Measurements from ENCODE around the gene RERE.

RERE gene

GRCh38 chr1:8402109-8402710 is 415.2 kb downstream of the RERE start:
- CTCF ChIA-PET, result interaction anchor here (0.6 kb wide), 1 partner anchor 39 kb away, joined by 3 read pairs; no protein-coding TSS in a partner anchor
- POLR2A ChIA-PET, result no interaction called here

GRCh38 chr1:8398677-8399076 is 418.8 kb downstream of the RERE start:
- TF ChIP-seq SETDB1 (IDR thresholded peaks at IDR 0.05; ENCODE audit: insufficient read length, low read length) (peak; percentile 33), ZNF433 (tag by site-specific recombination; IDR thresholded peaks at IDR 0.05; ENCODE audit: low read depth) (no peak)
- ChIA-PET CTCF (no interaction called here), POLR2A (no interaction called here)
- H3K9me3 ChIP-seq (ENCODE audit: control insufficient read depth, insufficient read depth, low read depth, low read length), result no peaks in the 10 kb centered on the region
- peaks cover 15% of the 10 kb centered on the region; the same call in 1 of the 2 replicates for H3K4me1 ChIP-seq (ENCODE audit: control insufficient read depth, insufficient read depth, low read length)
- H3K4me3 ChIP-seq (ENCODE audit: low read depth, low read length), result no peak overlapping the region
- no peak overlapping the region for H3K27ac ChIP-seq (ENCODE audit: extremely low read depth, low read depth, low read length)
- peaks cover 0 to 13% of the 10 kb centered on the region in 2 experiments; a peak in 2 of 3 replicates for H3K36me3 ChIP-seq (ENCODE audit: control insufficient read depth in 2 of 2, insufficient read depth in 1 of 2, low read length in 2 of 2)

More at GRCh38 chr1:8402109-8402710, 415.2 kb downstream of the RERE start:
- no peak overlapping the region for H3K4me3 ChIP-seq (ENCODE audit: low read depth, low read length)
- H3K9me3 ChIP-seq (ENCODE audit: control insufficient read depth, insufficient read depth, low read depth, low read length), result no peaks in the 10 kb centered on the region
- no peaks in the 10 kb centered on the region for H3K4me1 ChIP-seq (ENCODE audit: control insufficient read depth, insufficient read depth, low read length)
- peaks cover 0 to 13% of the 10 kb centered on the region in 2 experiments; a peak in 2 of 3 replicates for H3K36me3 ChIP-seq (ENCODE audit: control insufficient read depth in 2 of 2, insufficient read depth in 1 of 2, low read length in 2 of 2)
- H3K27ac ChIP-seq (ENCODE audit: extremely low read depth, low read depth, low read length), result no peak overlapping the region
- no peak for TF ChIP-seq ZNF404 (tag by site-specific recombination; IDR thresholded peaks at IDR 0.05)

DNA sequence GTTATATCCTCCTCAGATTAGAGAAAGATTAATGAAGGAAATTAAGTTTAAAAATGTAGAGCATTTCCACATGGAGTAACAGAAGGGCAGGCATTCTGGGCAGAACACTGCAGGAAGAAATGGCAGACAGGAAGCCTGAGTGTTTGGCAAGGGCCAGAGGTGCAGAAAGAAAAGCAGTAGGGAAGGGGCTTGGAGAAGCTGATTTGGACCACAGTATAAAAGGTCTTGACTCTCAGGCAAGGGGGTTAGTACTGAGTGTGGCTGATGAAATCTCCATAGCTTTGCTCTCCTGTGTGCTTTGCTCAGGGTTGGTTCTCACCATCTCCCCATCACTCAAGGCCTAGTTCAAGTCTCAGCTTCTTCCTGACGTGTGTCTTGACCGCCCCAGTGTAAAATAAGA is 419.4 kb downstream of the RERE start:
- POLR2A ChIA-PET, result interaction anchor here (1.0 kb wide), 1 partner anchor 26 kb away, joined by 3 read pairs; no protein-coding TSS in a partner anchor
- TF ChIP-seq ZNF645 (tag by site-specific recombination; IDR thresholded peaks at IDR 0.05), result no peak
- no peak for TF ChIP-seq HIC1 (tag by site-specific recombination; IDR thresholded peaks at IDR 0.05)
- no peak for TF ChIP-seq ZNF747 (tag by site-specific recombination; IDR thresholded peaks at IDR 0.05)
- TF ChIP-seq REST (tag by site-specific recombination; IDR thresholded peaks at IDR 0.05), result no peak
- TF ChIP-seq, protein P1, sequence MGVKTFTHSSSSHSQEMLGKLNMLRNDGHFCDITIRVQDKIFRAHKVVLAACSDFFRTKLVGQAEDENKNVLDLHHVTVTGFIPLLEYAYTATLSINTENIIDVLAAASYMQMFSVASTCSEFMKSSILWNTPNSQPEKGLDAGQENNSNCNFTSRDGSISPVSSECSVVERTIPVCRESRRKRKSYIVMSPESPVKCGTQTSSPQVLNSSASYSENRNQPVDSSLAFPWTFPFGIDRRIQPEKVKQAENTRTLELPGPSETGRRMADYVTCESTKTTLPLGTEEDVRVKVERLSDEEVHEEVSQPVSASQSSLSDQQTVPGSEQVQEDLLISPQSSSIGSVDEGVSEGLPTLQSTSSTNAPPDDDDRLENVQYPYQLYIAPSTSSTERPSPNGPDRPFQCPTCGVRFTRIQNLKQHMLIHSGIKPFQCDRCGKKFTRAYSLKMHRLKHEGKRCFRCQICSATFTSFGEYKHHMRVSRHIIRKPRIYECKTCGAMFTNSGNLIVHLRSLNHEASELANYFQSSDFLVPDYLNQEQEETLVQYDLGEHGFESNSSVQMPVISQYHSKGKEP (tag by site-specific recombination; IDR thresholded peaks at IDR 0.05), result no peak
- TF ChIP-seq, protein P2, sequence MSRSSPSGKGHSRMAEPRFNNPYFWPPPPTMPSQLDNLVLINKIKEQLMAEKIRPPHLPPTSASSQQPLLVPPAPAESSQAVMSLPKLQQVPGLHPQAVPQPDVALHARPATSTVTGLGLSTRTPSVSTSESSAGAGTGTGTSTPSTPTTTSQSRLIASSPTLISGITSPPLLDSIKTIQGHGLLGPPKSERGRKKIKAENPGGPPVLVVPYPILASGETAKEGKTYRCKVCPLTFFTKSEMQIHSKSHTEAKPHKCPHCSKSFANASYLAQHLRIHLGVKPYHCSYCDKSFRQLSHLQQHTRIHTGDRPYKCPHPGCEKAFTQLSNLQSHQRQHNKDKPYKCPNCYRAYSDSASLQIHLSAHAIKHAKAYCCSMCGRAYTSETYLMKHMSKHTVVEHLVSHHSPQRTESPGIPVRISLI (tag by site-specific recombination; IDR thresholded peaks at IDR 0.05), result no peak
- TF ChIP-seq ZIC2 (tag by site-specific recombination; IDR thresholded peaks at IDR 0.05), result no peak
- no peak for TF ChIP-seq ZNF843 (tag by site-specific recombination; IDR thresholded peaks at IDR 0.05)
- TF ChIP-seq ZNF623 (tag by site-specific recombination; IDR thresholded peaks at IDR 0.05), result no peak
- TF ChIP-seq HOXC10 (CRISPR knock-in tag; IDR thresholded peaks at IDR 0.05), result no peak
- TF ChIP-seq, protein P3, sequence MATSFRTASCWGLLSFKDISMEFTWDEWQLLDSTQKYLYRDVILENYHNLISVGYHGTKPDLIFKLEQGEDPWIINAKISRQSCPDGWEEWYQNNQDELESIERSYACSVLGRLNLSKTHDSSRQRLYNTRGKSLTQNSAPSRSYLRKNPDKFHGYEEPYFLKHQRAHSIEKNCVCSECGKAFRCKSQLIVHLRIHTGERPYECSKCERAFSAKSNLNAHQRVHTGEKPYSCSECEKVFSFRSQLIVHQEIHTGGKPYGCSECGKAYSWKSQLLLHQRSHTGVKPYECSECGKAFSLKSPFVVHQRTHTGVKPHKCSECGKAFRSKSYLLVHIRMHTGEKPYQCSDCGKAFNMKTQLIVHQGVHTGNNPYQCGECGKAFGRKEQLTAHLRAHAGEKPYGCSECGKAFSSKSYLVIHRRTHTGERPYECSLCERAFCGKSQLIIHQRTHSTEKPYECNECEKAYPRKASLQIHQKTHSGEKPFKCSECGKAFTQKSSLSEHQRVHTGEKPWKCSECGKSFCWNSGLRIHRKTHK (tag by site-specific recombination; IDR thresholded peaks at IDR 0.05), result no peak
- no peak for TF ChIP-seq ZNF785 (tag by site-specific recombination; IDR thresholded peaks at IDR 0.05)
- H3K9me3 ChIP-seq (ENCODE audit: control insufficient read depth, insufficient read depth, low read depth, low read length), result no peaks in the 10 kb centered on the region
- H3K4me1 ChIP-seq (ENCODE audit: control insufficient read depth, insufficient read depth, low read length), result peaks cover 15% of the 10 kb centered on the region; the same call in 1 of the 2 replicates
- H3K4me3 ChIP-seq (ENCODE audit: low read depth, low read length), result no peak overlapping the region
- H3K27ac ChIP-seq (ENCODE audit: extremely low read depth, low read depth, low read length), result no peak overlapping the region
- CTCF ChIA-PET, result interaction anchor here (1.2 kb wide), 1 partner anchor 423 kb away, joined by 5 read pairs; no protein-coding TSS in a partner anchor
- H3K36me3 ChIP-seq (ENCODE audit: control insufficient read depth in 2 of 2, insufficient read depth in 1 of 2, low read length in 2 of 2), result peaks cover 0 to 13% of the 10 kb centered on the region in 2 experiments; a peak in 2 of 3 replicates

All from HEK293 (cell line).